DMS79 treated with DMSO at 0.1 percent for 48 hours (cell line): Measurements from ENCODE around the gene VWCE.
"Not testable (repeated sequence)": the region's sequence is repeated elsewhere in the genome, so short reads cannot be mapped to it uniquely, and the experiment has no call there.

Experiments used
- DNase-seq: peaks from one replicate; lab custom pipeline; 2025; lab: John Stamatoyannopoulos, UW

Gene VWCE

GRCh38 chr11:61252332-61252731 lies 42.8 kb downstream of the VWCE start:
- DNase-seq: not testable (repeated sequence)

GRCh38 chr11:61250796-61251765 lies 44.0 kb downstream of the VWCE start:
- DNase-seq: not testable (repeated sequence)

GRCh38 chr11:61249201-61249600 lies 45.9 kb downstream of the VWCE start:
- not testable (repeated sequence) for DNase-seq

GRCh38 chr11:61248071-61248470 lies 47.0 kb downstream of the VWCE start:
- not testable (repeated sequence) for DNase-seq

- DNase-seq: not testable (repeated sequence)
Observed at GRCh38 chr11:61245284-61245964, 49.7 kb downstream of the VWCE start.

- DNase-seq: not testable (repeated sequence)
Observed at GRCh38 chr11:61241526-61241925, 53.6 kb downstream of the VWCE start.

- not testable (repeated sequence) for DNase-seq
Observed at GRCh38 chr11:61240875-61241274, 54.2 kb downstream of the VWCE start, which contains the start of gene PGA5. PGA5 (plus strand) TSS chr11:61241175; CDS start chr11:61241227, 52 bp downstream.

GRCh38 chr11:61240288-61240687 lies 54.8 kb downstream of the VWCE start:
- DNase-seq: not testable (repeated sequence)

- DNase-seq: not testable (repeated sequence)
Observed at GRCh38 chr11:61237130-61237529, 58.0 kb downstream of the VWCE start.

- DNase-seq: not testable (repeated sequence)
Observed at GRCh38 chr11:61232548-61233145, 62.5 kb downstream of the VWCE start.

GRCh38 chr11:61231585-61231984 lies 63.5 kb downstream of the VWCE start:
- not testable (repeated sequence) for DNase-seq

- not testable (repeated sequence) for DNase-seq
Observed at GRCh38 chr11:61231033-61231432, 64.1 kb downstream of the VWCE start.

- not testable (repeated sequence) for DNase-seq
Observed at GRCh38 chr11:61229458-61229857, 65.7 kb downstream of the VWCE start.

GRCh38 chr11:61226457-61227137 lies 68.5 kb downstream of the VWCE start:
- DNase-seq: not testable (repeated sequence)

- DNase-seq: not testable (repeated sequence)
Observed at GRCh38 chr11:61222692-61223091, 72.4 kb downstream of the VWCE start.

GRCh38 chr11:61222047-61222446 lies 73.1 kb downstream of the VWCE start, which contains the start of gene PGA4:
PGA4 (plus strand) TSS chr11:61222347; CDS start chr11:61222401, 54 bp downstream.
- not testable (repeated sequence) for DNase-seq

GRCh38 chr11:61219016-61219415 lies 76.1 kb downstream of the VWCE start:
- DNase-seq: not testable (repeated sequence)

GRCh38 chr11:61218306-61218705 lies 76.8 kb downstream of the VWCE start:
- not testable (repeated sequence) for DNase-seq

GRCh38 chr11:61213711-61214324 lies 81.3 kb downstream of the VWCE start:
- DNase-seq: not testable (repeated sequence)

GRCh38 chr11:61212202-61212601 lies 82.9 kb downstream of the VWCE start:
- not testable (repeated sequence) for DNase-seq
